Activated CD8-positive, alpha-beta memory T cell treated with anti-CD3 and anti-CD28 coated beads for 4 hours (primary cell): Measurements from ENCODE around the gene CDK17.
"Not testable (repeated sequence)": the region's sequence is repeated elsewhere in the genome, so short reads cannot be mapped to it uniquely, and the experiment has no call there.

Experiments used
- DNase-seq, 2 donors: peaks; one replicate each; pipeline ENCODE4 v3.0.0-alpha.2; 2020; ENCODE audit warnings: low read depth in 2 of 2

Gene CDK17

DNA sequence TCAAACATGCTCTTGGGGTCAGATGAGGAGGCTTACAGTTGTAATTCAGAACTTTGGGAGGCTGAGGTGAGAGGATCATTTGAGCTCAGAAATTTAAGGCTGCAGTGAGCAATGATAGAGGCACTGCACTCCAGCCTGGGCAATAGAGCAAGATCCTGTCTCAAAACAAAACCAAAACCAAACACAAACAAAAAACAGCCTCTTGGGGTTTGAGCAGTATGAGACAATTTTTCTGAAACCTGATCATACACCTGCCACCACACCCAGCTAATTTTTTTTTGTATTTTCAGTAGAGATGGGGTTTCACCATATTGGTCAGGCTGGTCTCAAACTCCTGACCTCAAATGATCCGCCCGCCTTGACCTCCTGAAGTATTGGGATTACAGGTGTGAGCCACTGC, 17.4 kb upstream of the CDK17 start:
- DNase-seq = not testable (repeated sequence)

DNA sequence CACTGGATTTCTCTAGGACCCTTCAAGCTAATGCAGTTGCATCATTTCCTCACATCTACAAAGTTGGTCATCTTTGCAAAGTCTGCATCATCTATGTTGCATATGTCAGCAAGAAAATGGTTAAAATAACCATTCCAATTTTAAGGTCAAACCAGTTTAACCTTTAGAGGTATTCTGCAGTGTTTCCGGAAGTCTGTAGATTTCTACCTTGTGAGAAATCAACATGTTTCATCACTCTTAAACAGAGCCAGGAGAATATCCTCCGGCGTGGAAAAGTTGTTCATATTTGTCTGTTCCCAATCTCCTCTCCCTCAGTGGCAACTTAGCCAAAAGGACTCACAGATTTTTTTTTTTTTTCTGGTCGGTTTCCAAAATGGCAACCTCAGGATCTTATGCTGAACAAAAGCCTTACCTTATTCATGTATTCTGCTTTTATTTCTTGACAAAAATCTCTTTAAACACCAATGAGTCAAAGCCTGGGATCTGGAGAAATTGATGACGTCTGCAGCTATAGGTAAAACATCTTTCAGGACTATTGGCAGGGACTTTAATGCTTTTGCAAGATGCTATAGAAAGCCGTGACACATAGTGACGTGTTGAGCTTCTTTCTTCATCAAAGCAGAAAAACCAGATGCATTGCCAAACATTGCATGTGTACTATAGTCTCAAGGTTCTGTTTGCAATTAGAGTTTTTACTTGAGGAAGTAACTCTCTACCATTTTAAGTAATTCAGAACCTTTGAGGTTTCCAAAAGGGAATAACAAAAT, 16.0 kb upstream of the CDK17 start:
- DNase-seq = no peak

DNA sequence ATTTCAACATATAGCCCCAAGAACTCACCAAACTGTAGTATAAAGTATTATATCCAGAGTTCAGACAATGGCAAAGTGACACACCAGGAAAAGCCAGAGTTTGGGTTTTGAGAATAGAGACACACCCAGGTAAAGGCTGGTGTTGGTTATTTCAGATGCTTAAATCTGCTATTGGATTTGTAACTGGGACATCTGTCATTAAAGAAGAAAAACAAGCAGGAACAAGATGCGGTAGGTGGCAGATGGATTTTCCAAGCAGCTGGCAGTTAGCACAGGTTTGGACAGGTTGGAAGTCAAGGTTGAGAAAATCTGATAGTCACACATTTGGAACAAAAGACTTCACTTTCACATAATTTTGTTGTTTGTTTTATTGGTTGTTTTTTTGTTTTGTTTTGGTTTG, 14.4 kb upstream of the CDK17 start:
- DNase-seq = no peak

DNA sequence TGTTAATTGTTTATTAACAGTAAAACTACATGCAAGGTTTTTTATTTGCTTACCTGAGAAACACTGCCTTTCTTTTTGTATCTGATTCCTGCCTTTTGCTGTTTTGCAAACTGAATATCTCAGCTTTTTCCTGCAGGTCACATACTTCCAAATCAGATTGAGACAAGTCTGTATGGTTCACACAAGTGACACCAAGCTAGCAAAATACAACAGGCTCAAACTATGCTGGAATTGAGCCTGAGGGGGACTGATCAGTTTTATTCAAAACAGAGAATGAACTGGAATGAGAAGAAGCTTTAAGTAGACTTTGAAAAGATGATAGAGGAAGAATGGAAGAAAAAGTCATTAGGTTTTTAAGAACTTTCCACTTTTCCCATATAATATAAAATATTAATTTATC, 12.2 kb upstream of the CDK17 start:
- no peak for DNase-seq

DNA sequence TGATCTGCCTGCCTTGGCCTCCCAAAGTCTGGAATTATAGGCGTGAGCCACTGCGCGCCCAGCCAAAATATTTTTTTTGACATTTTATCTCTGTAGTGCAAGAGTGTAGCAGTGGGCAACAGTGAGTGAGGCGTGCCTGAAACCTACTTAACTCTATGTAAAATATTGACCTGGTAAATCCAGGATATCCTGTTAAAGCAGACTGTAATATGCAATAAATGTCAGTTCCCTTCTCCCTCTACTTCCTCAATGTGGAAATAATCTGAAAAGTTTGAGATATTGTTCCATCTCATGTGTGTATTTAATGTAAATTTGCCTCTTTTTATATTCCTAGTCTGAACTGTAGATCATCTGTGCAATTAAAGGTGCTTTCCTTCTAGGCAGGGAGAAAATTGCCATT, 9.5 kb upstream of the CDK17 start:
- no peak for DNase-seq

DNA sequence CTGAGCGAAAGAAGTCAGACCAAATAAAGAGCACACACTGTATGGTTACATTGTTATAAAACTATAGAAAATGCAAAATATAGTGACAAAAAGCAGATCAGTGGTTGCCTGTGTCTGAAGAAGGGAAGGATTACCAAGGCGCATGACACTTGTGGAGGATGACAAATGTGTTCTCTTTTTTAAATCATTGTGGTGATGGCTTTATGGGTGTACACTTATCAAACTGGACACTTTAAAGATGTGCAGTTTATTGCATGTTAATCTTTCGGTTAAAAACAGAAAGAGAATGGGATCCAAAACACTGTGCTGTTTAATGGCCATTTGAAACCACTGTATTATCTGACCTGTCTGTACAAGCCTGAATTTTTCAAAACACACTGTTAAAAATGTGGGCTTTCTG, 8.8 kb upstream of the CDK17 start:
- no peak for DNase-seq

DNA sequence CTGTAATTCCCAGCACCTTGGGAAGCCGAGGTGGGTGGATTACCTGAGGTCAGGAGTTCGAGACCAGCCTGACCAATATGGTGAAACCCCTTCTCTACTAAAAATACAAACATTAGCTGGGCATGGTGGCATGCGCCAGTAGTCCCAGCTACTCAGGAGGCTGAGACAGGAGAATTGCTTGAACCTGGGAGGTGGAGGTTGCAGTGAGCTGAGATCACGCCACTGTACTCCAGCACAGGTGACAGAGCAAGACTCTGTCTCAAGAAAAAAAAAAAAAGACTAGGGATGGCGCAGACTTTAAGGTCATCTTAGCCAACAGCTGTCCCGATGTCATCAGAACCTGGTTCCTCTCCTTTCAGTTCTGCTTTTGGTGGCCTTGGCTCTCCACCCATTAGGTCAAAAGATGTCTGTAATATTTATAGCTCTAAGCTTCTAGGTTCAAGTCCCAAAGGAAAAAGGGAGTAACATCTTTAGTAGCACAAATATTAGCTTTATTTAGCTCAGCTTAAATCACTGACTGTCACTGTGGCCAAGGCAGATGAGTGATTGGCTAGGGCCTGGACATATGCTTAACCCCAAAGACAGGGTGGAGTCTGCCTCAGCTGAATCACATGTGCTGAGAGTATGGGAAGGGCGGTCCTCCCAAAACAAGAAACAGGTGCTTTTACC, 7.3 kb upstream of the CDK17 start:
- DNase-seq = not testable (repeated sequence)

DNA sequence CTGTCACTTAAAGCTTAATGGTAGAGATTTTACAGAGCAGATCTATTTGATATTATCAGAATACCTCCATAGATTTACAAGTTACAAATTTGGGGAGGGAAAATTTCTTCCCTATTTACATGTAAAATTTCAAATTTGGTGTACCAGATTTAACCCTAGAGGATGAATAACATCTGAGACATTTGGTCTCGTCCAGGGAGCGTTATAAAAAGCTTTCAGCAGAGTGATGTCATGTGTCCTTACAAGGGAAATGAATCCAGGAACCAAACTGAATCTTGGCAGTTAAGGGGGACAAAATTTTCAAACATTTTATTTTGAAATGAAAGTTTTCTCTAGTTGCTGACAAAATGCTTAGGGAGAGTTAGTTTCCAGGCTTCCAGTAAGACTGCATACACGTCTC, 4.5 kb upstream of the CDK17 start:
- DNase-seq = no peak

DNA sequence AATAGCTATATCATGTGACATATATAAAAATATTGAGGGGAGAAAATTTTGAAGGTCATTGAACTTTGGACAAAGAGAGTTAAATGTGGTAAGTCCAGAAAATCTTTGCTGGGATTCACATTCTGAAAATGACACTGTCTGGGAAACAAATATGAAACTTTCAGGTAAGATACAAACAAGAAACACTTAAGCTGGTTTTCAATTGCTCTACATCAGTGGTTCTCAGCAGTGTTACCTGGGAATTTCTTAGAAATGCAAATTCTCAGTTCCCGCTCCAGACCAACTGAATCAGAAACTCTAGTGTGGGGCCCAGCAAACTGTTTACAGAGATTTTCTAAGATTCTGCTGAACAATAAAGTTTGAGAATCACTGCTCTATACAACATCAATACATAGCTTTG, 3.6 kb upstream of the CDK17 start:
- no peak for DNase-seq

DNA sequence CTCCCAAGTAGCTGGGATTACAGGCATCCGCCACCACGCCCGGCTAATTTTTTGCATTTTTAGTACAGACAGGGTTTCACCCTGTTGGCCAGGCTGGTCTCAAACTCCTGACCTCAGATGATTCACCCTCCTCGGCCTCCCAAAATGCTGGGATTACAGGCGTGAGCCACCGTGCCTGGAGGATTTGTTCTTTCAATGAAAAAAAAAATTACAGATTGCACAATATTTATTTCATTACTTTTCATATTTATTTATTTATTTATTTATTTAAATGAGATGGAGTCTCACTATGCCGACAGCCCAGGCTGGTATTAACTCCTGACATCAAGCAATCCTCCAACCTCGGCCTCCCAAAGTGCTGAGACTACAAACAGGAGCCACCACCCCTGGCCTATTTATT, 2.3 kb upstream of the CDK17 start:
- DNase-seq = not testable (repeated sequence)

DNA sequence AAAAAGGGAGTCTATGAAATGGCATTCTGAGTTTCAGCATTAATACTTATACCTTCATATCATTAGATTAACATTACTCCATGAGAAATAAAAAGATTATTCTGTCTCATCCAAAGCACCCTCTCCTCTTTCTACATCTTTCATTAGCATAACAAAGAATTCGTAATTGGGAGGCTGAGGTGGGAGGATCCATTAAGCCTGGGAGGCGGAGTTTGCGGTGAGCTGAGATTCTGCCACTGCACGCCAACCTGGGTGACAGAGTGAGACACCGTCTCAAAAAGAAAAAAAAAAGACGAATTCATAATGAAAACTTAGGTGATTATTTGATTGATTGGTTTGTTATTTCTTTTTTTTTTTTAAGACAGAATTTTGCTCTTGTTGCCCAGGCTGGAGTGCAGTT, 1.8 kb upstream of the CDK17 start:
- no peak for DNase-seq

DNA sequence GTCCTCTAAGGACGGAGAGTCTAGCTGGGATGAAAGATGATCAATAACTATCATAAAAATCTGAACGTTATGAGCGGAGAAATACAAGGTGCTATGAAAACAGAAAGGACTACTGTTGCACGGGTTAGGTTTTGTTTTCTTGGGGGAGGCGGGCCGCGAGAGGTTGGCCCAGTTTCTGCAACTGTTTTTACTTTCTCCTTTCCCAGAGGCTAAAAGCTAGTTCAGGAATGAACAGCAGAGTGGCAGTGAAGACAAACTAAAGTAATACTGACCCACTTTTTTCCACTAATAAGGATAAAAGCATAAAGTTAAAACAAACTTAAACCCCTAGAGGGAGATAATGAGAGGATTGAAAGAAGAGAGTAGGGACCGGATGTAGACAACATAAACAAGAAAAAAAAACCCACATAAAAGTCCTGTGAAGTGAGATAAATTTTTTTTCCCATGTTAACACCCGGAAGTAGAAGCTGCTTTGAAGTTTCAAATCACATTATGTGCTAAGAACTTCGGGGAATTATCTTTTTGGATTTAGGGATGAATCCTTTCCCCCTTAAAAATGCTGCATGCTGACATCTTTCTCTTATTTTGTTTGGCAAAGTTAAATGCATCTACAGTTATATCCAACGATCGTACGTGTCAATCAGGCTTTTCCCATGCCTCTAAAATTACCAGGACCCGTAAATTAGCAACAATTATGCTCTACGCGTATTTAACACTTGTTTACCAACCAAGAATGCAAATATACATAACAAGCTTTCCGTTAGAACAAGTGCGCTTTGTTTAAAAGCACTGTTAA, 1.0 kb upstream of the CDK17 start:
- no peak for DNase-seq

DNA sequence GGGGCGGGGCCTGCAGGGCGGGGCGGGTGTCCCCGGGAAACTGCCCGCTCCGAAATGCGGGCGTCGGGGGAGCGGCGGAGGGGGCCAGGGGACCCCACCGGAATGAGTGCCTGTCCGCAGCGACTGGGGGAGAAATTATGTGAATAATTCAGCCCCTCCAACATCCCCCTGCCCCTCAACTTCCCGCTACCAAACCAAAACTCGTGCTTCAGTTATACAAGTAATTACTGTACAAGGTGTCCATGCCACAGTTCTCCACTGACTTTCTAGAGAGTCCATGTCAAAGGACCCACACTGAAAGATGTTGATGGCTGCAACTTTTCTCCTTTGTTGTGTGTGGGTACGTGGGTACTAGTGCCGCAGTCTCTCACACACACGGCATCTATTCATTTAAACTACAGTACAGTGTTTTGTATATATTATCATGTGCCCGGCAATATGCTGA, 414 bp upstream of the CDK17 start:
- no peak for DNase-seq

DNA sequence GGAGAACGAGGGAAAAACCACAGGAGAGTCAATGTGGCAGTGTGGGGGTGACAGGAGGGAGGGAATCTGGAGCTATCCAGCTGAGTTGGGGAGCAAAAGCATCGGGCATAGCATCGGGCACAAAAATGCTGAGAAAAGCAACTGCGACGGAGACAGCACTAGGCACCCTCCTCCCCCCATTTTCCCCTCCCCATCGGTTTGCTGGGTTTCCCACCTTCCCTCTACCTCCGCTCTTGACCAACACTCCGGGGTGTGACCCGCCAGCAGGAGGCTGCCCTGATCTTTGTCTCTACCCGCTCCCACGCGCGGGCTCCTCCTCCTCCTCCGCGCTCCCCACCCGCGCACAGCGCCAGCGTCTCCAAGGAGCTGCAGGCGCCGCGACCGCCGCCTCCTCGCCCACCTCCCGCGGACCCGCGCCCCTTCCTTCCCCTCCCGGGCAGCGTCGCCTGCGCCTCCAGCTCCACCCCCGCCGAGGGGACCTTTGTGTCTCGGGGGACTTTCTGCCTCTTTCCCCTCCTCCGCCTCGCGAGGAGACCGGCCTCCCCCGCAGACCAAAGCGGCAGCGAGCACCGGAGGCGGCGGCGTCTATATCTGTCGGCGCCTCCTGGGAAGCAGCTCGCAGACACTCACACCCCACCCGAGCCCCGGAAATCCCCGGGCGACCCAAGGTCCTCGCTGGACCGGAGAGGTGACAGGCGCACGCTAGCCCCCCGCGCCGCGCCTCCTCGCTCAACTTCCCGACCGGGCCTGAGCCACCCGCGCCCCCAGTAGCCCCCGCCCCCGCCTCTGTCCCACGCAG, 920 bp downstream of the CDK17 start:
- DNase-seq = peak; percentile 72 to 75

DNA sequence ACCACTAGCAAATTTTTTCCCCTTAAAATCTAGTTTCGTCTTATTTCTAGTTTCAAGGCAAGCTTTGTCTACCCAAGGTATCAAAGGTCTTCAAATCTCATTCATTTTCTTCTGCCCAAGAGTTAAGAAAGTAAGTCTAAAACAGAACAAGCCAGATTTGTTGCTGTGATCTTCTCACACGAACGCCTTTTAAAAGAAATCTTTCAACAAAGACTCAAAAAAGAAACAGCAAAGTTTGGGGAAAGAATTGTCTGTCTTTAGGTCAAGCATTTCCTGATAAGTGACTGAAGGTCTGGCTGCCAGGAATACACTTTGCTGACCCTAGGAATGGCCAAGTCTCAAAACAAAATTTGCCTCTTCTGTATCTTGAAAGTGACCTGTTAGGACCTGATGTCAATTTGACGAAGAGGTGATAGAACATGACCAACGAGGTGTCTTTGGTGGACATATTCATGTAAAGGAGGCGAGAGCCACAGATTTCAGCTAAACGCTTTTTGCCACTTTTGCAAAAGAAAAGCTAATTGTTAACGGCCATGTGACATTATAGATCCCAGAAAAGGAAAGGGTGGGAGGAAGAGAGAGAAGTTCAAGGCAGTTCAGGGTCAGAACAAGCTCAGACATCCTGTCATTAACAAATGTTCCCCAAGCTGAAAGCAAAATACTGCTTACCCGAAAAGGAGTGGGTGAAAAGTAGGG, 1.7 kb downstream of the CDK17 start:
- no peak for DNase-seq

DNA sequence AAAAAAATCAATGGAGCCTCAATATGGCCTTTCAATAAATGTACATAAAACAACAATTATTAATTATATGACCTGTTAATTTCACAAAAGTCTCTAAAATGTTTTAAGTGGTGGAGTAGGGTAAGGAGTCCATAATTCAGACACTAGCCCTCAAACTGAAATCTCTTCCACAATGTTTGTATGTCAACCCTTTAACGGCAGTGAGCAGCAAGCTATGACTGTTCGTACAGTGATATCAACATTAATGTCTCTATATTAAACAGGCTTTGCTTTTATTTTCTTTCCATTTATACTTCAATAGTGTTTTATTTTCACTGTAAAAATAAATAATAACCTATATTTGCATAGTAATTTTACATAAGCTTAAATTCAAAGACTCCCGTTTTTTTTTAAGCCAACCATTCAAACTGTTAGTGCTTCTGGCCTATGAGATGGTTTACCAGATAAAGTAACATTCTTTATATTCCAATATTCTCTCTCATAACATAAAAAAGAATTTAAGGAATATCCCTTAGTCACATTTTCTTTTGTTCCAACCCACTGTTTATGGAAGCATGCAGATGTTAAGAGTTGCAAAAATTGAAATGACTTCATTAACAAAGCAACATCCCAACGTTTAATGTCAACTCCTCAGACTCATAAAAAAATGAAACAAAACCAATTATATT, 2.3 kb downstream of the CDK17 start:
- no peak for DNase-seq

DNA sequence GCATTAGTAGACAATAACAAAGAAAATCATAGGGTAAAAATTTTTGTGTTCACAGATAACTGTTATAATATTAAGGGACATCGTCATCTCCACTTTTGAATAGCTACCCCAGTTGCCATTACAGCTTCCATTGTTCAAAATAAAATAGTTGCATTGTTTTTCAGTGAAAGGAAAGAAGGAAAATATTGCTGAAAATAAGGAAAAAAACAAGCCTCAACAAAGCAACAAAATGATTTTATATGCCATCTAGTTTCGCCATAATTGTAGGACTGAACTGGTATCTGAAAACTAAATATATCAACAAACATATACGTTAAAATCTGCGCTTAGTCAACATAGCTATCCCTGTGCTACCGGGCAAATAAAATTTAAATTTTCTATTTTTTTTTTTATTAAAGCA, 3.3 kb downstream of the CDK17 start:
- DNase-seq = no peak

DNA sequence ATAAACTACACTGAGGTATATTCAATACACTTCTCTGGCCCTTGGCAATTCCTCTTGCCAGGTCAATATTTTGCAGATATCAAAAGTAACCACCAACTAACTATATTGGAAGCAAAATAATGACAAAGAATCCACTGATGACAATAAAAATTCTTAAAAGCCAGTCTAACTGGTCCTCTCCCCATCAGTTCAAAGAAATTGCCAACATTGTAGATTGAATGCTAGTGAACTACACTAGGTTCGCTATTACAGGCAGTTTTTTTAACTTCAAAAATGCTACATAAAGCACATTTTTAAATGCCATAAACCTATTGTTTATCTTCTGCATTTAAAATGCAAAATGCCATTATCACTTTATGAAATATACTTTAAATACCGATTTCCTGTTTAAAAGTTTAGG, 4.0 kb downstream of the CDK17 start:
- DNase-seq = no peak

DNA sequence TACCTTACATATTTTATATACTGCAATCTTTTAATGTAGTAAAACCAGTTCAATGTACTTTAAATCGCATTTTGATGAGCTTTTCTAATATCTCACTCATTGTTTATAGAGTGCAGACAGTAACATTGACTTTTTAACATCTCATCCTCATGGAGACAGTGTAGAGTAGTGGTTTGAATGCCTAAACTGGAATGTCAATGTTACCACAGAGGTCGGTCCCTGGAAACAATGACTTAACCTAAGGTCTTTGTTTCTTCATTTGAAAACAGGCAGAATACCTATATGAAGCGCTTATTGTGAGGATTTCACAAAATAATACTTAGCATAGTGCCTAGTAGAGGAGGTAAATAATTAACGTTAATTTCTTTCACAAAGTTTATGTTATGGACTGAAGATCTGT, 5.0 kb downstream of the CDK17 start:
- no peak for DNase-seq

DNA sequence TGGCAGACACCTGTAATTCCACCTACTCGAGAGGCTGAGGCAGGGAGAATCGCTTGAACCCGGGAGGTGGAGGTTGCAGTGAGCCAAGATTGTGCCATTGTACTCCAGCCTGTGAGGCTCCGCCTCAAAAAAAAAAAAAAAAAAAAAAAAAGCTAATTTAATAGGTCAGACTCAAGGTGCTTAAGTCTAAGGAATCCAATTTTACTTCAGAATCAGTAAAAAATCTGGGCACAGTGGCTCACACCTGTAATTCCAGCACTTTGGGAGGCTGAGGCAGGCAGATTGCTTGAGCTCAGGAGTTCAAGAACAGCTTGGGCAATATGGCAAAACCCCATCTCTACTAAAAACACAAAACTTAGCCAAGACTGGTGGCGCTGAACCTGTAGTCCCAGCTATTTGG, 7.0 kb downstream of the CDK17 start:
- DNase-seq = not testable (repeated sequence)

DNA sequence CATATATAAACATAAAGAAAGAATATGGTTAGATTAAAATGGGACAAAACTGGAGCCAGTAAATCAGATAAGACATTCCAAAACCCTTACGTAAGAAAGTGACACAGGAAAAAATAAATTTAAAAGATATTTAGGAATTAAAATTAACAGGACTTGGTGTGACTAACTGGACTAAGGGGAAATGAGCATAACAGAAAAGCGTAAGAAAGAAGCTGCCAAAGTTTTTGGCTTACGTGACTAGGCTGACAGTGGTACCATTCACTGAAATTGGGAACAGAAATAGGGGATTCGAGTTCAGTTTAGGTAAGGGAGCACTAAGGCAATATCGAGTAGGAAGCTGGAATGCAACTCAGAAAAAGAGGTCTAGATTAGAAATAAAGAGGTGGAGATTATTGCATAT, 7.8 kb downstream of the CDK17 start:
- DNase-seq = no peak
